HG03108 (cell line): ENCODE results near the gene GTPBP6.
A peak's percentile ranks its signal among the peaks of the same experiment; 100 is the strongest.

Experiments
- ATAC-seq: cut with Tn5 transposase; IDR thresholded peaks from one replicate; pipeline ENCODE4 v1.9.1; 2021; ENCODE audit warnings: moderate library complexity; ENCODE audit not compliant: unreplicated experiment

GTPBP6 gene, protein sequence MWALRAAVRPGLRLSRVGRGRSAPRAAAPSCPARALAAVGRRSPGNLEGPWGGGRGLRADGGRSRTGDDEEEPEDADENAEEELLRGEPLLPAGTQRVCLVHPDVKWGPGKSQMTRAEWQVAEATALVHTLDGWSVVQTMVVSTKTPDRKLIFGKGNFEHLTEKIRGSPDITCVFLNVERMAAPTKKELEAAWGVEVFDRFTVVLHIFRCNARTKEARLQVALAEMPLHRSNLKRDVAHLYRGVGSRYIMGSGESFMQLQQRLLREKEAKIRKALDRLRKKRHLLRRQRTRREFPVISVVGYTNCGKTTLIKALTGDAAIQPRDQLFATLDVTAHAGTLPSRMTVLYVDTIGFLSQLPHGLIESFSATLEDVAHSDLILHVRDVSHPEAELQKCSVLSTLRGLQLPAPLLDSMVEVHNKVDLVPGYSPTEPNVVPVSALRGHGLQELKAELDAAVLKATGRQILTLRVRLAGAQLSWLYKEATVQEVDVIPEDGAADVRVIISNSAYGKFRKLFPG

DNA sequence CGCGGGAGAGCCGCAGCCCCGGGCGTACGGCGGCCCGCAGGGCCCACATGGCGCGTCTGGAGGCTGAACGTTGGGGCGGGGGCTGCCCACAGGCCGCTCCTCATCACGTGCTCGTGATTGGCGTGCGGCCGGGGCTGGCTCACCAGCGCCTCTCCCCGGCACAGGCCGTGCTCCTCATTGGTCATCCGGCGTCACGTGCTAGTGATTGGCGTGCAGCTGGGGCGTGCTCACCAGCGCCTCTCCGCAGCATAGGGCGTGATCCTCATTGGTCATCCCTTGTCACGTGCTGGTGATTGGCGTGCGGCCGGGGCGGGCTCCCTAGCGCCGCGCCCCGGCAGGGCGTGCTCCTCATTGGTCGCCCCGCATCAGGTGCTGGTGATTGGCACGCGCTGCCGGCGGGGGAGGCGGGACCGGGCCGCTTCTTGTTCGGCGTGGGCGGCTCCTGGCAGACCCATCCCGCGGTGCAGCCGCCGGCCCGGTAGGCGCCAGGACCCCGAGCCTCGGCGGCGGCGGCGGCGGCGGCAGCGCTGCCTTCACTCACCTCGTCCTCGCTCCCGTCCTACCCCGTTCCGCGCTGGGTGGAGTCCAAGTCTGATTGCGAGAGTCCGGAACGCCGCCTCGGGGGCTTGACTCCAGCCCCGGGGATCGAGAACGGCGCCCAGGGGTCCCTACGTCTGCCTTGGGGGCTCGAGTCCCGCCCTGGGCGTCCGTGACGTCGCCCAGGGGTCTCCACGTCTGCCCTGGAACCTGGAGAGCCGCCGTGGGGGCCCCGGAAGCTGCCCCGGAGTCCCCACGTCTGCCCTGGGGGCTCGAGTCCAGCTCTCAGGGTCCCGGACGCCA, at the start of gene GTPBP6:
Gene GTPBP6, minus strand, starts transcription at position 58 of the 840 bp plus-strand sequence. Its CDS starts 9 bp downstream, at position 49.
- peak; percentile 81 for ATAC-seq

DNA sequence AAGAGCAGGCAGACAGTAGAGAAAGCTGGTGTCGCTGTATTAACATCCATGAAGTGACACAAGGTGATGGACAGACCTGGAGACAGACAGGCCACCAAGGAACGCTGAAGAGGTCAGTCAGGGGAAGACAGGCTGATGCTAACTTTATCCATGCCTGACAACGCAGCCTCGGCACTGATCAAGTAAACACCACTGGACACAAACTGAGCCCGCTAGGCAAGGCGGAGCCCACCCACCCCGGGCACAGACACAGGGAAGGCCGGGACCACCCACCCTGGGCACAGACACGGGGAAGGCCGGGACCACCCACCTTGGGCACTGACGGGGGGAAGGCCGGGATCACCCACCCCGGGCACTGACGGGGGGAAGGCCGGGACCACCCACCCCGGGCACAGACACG, 49.3 kb upstream of the GTPBP6 start:
- ATAC-seq, result no peak

DNA sequence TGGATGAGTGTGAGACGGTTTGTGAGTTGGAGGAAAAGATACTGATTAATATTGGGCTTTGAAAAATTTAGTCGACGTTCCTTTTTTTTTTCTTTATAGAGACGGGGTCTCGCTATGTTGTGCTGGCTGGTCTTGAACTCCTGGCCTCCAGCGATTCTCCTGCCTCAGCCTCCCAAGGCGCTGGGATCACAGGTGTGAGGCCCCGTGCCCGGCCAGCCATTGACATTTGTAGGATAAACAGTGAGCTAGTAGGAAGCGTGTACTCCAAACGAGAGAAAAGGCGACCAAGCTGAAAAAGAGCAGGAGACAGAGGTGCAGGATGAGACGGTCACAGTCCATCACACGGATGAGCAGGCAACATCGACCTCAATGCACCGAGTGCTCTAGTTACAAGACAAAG, 48.8 kb upstream of the GTPBP6 start:
- no peak for ATAC-seq

DNA sequence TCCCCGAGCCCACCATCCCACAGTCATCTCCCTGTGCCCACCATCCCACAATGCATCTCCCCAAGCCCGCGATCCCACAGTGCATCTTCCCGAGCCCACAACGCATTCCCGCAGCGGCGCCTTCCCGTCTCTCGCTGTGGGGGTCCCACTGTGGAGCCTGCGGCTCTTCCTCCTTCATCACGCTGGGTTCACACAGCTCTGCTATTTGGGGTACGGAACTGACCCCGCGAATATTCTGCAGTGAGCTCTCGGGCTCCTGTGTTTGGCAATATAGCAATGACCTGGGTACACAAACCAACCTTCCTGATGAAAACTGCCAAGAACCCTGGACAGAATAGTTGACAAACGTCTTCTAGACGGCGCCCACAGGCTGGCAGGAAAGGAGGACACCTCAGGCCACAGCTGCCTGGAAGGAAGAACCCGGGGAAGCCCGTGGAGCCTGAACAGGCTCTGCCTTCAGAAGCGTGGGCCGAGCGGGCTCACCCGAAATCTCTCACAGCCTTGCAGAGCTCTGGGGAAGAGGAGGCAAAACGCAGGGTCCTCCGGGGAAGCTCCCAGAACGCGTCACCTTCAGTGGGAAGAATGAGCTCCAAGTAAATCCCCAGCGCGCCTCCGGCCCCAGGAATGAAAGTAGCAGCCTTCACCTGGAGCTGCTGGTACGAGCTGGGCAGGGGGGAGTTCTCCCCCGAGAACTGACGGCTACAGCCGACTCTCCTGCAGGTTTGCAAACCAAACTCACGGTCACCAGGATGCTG, 45.2 kb upstream of the GTPBP6 start:
- ATAC-seq, result no peak

DNA sequence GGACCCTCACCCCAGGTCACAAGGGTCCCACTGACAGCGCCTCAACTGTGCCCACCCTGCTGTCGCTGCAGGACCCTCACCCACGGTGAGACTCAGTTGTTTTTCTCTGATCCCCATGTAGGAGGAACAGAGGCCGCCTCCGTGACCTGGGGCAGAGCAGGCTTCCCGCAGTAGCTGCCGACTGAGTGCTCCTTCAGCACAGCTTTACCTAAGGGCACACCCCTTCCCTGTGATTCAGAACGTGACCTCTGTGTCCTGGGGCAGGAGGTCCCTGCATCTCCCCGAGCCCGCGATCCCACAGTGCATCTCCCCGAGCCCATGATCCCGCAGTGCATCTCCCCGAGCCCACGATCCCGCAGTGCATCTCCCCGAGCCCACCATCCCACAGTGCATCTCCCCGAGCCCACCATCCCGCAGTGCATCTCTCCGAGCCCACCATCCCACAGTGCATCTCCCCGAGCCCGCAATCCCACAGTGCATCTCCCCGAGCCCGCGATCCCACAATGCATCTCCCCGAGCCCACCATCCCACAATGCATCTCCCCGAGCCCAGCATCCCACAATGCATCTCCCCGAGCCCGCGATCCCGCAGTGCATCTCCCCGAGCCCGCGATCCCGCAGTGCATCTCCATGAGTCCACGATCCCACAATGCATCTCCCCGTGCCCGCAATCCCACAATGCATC, 44.5 kb upstream of the GTPBP6 start:
- no peak for ATAC-seq

DNA sequence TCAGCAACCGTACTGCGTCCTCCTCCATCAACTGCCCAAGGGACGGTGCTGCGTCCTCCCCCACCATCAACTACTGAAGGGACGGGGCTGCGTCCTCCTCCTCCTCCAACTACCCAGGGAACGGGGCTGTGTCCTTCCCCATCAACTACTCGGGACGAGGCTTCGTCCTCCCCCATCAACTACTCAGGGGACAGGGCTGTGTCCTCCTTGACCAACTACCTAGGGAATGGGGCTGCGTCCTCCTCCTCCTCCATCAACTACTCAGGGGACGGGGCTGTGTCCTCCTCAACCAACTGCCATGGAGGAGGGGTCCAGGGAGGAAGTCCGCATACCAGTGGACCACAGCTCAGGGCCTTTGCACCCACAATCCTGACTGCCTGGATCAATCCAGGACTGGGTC, 43.8 kb upstream of the GTPBP6 start:
- ATAC-seq, result no peak

DNA sequence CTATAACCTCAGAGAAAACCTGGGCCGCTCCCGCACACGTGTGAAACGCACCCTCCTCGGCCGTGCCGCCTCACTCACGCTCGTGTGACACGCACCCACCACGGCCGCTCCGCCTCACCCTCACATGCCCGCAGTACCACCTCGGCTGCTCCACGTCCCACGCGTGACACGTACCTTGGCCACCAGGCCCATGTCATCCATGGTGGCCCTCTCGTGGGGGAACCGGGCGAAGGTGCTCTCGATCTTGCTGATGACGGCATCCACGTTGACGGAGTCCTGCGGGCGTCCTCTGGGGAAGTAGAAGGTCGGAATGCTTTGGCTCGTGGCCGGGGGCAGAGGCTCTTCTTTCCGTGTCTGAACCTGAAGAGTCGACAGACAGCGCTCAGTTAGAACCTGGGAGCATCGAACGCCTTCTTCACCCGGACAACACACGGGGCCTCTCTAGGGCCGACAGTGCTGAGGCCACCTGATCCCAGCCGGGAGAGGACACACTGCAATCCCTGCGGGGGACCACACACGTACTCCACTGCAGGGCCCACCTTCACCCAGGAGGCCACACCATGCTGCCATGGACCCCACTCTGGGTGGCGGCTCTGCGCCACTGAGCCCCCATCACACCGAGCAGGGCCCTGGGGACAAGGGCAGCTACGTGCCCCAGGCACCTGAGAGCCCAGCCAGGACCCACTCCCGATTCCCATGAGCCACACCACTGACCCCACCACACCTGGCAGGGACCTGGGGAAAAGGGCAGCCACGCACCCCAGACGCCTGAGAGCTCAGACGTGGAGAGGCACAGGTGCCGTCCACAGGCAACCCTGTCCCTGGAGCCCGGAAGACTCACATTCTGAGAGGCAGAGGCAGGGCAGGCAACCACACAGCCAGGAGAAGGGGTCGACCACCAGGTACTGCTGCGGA, 42.9 kb upstream of the GTPBP6 start:
- ATAC-seq, result no peak

DNA sequence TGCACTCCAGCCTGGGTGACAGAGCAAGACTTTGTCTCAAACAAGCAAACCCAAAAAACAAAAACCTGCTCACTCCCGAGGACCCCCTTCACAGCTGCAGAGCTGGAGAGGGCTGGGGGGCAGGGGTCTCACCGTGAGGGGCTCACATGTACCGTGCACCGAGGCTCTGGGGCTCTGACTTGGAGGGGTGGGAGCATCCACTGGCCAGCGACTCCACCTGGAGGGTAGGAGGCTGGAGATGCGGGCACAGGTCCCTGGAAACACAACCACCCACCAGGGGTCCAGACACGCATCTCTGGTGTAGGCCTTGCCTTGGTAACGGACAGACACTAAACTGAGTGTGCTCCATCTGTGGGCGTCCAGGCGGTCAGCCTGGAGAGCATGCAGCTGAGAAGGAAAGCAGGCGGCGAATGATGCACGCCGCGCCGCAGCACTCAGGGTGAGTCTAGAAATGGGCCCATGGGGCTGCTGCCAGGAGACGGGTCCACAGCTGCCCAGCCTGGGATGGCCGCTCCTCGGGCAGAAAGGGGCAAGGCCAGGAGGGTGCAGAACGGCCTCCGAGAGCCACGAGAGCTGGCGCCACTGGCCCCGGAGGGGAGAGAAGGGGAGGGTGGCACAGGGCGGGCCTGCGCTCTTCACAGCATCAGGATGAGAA, 42.0 kb upstream of the GTPBP6 start:
- ATAC-seq, result no peak

DNA sequence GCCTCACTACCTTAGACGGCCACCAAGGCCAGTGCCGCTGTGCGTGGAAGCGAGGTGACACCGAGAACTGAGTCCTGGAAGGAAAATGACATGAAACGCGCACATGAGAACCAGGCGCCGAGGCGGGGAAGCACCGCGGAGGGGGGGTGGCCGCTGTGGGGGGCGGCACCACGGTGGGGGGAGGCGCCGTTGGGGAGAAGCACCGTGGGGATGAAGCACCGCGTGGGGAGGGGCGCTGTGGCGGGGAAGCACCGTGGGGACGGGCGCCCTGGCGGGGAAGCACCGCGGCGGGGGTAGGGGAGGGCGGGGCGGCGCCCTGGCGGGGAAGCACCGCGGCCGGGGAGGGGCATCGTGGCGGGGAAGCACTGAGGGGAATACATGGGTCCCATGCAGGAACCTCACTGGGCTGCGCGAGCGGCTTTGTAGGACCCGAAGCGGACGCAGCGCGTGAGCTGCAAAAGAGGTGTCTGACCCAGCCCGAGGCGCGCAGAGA, 40.1 kb upstream of the GTPBP6 start:
- no peak for ATAC-seq

DNA sequence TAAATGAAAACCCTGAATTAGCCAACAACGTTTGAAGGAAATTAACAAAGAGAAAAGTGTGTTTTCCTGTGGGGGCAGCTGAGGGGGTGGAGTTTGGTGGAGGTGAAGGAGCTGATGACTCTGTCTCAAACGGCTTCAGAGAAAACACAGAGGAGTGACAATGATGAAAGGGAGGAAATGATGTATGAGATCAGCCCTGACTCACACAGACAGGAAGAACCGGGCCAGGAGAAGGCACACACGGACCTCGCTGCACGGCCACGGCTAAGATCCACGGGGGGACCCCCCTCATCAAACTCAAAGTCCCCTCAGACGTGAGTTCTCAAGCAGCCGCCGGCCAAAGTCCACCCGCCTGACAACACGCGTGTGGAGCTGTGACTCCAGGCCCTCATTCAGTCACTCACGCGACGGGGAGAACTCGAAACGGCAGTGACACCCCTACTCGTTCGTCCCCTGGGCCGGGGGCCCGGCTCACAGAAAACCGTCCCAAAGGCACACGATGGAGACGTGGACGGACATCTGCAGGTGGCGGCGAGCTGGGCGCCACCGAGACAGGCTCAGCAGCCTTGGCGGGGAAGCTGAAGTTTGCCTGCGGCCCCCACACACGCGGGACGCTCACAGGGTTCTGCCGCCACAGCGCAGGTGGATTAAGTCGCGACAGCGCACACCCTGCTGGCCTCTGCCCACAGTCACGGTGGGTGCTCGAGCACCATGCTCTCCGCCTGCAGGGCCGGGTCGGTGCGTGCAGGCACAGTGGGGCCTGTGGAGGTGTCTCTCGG, 39.3 kb upstream of the GTPBP6 start:
- ATAC-seq, result no peak

DNA sequence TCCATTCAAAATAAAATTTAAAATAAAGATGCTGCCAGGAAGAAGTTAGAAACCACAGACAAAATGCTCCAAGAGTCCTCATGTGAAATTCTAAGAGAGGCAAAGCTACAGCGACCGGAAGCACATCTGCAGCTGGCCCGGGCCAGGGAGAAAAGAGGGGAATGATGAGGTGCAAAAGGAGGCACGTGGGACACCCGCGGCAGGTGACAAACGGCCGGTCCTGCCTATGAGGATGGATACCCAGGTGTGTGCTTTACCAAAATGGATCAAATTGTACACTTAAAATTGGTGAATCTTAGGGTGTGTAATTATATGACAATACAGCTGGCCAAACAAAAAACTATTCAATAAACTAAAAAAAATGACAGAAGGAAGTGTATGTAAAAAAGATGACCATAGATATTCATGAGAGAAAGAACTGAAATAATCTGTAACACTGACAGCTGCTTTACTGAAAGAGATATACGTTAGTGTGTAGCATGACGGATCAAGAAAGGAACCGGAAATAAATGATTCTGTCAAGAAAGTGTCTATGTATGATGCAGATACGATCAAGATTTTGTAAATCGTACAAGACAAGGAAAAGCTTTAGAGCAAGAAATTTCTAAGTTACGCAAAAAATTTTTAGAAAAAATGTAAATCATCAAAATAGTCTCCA, 38.6 kb upstream of the GTPBP6 start:
- no peak for ATAC-seq

DNA sequence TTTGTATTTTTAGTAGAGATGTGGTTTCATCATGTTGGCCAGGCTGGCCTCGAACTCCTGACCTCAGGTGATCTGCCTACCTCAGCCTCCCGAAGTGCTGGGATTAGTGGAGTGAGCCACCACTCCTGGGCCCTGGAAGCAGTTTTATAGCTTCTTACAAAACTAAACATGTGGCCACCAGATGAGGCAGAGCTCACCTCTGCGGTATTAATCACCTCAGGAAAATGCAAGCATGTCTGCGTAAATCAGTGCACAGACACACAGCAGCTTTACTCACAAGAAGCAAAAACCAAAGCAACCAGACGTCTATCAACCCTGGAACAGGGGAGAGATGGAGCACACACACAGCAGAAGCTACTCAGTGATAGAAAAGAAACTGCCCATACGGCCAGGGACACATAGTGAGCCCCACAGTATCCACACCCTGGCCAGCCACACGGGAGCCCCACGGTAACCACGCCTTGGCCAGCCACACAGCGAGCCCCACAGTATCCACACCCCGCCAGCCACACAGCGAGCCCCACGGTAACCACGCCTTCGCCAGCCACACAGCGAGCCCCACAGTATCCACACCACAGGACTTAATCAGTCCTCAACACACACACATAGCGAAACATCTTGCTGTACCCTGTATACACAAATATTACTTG, 37.9 kb upstream of the GTPBP6 start:
- no peak for ATAC-seq

DNA sequence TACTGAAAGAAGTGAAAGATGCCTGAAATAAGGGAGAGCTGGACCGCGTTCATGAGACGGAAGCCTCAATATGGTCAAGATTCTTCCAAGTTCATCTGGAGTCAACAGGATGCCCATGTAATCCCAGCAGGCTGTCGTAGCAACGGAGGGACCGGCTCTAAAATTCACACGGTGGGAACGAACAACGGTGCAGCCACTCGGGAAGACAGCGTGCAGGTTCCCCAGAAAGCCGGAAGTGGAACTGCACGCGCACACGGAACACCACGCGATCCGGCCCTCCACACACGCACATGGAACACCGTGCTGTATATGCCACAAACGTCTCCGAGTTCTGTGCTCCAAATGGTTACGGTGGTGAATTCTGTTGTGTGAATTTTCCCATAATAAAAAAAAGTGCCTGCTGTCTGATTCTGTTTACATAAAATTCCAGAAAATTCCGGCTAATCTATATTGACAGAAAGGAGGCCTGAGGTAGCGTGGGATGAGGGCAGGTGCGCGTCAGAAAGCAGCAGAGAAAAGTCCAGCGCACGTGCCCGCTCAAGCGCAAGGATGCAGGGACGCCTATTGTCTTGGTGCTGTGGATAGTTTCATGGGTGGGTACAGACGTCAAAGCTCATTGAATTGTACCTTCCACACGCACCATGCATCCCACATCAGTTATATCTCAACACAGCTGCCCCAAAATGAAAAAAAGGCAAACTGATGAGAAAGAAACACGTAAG, 36.9 kb upstream of the GTPBP6 start:
- no peak for ATAC-seq

DNA sequence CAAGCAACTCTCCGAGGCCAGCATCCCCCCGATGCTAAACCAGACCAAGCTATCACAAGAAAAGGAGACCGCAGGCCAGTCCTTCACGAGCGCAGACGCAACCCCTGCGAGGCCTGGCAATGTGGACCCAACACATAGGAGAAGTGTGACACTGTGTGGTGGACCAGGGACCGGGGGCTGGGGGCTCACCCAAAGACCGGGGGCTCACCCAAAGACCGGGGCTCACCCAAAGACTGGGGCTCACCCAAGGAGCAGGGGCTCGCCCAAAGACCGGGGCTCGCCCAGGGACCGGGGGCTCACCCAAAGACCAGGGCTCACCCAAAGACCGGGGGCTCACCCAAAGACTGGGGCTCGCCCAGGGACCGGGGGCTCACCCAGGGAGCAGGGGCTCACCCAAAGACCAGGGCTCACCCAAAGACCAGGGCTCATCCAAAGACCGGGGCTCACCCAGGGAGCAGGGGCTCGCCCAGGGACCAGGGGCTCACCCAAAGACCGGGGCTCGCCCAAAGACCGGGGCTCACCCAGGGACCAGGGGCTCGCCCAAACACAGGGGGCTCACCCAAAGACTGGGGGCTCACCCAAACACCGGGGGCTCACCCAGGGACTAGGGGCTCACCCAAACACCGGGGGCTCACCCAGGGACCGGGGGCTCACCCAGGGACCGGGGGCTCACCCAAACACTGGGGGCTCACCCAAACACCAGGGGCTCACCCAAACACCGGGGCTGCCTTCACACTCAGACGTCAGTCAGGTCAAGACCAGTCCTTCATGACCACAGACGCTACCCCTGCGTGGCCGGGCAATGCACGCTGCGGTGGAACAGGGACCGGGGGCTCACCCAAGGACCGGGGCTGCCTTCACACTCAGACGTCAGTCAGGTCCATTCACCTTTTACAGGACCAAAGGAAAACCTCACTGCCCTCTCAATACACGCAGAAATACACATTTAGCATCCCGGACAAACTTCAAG, 35.3 kb upstream of the GTPBP6 start:
- no peak for ATAC-seq

DNA sequence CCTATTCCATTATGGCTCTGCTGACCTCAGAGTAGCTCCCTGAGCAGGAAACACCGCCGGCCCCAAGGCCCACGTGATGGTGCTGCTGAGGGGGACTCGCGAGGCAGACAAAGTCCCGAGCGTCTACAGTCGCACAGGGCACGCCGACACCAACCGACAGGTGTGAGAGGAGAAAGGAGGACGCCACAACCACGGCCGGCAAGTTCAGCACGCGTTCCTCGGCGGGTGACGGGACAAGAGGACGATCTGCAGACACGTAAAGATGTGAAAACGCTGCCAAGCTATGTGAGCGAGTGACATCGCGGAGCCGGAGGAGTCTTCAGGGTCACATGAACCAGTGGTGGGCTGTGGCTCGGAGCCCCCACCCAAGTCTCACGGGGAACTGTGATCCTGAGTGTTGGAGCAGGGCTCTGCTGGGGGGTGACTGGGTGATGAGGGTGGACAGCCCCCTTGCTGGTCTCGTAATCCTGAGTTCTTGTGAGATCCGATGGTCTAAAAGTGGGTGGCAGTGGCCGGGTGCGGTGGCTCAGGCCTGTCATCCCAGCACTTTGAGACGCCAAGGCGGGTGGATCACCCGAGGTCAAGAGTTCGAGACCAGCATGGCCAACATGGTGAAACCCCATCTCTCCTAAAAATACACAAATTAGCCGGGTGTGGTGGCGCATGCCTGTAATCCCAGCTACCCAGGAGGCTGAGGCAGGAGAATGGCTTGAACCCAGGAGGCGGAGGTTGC, 34.2 kb upstream of the GTPBP6 start:
- no peak for ATAC-seq
